ENCODE measurements around the gene RNF186.
"Not testable (repeated sequence)": the region's sequence is repeated elsewhere in the genome, so short reads cannot be mapped to it uniquely, and the experiment has no call there.

Gene RNF186

GRCh38 chr1:19793360-19794046 lies 21.6 kb downstream of the RNF186 start:
- DNase-seq, result no peak

GRCh38 chr1:19792237-19793002 lies 22.7 kb downstream of the RNF186 start:
- DNase-seq, result no peak

GRCh38 chr1:19790061-19790975 lies 24.8 kb downstream of the RNF186 start:
- DNase-seq, result not testable (repeated sequence)

GRCh38 chr1:19786988-19787423 lies 28.1 kb downstream of the RNF186 start:
- DNase-seq, result no peak

- DNase-seq, result no peak
Measured at GRCh38 chr1:19785660-19786059, 29.4 kb downstream of the RNF186 start.

- DNase-seq, result no peak
Measured at GRCh38 chr1:19780267-19780877, 34.7 kb downstream of the RNF186 start.

GRCh38 chr1:19776933-19777332 lies 38.1 kb downstream of the RNF186 start:
- no peak for DNase-seq

- DNase-seq, result no peak
Measured at GRCh38 chr1:19776287-19776686, 38.8 kb downstream of the RNF186 start.

- no peak for DNase-seq
Measured at GRCh38 chr1:19775831-19776230, 39.3 kb downstream of the RNF186 start.

- no peak for DNase-seq
Measured at GRCh38 chr1:19775317-19775716, 39.8 kb downstream of the RNF186 start.

- no peak for DNase-seq
Measured at GRCh38 chr1:19774180-19774785, 40.8 kb downstream of the RNF186 start.

- DNase-seq, result no peak
Measured at GRCh38 chr1:19773485-19773884, 41.6 kb downstream of the RNF186 start.

- peak in 1 of 14 donors; percentile 8 for DNase-seq
Measured at GRCh38 chr1:19772053-19772452, 43.0 kb downstream of the RNF186 start.

- no peak for DNase-seq
Measured at GRCh38 chr1:19771350-19771749, 43.7 kb downstream of the RNF186 start.

GRCh38 chr1:19770436-19771190 lies 44.5 kb downstream of the RNF186 start:
- DNase-seq, result no peak

- DNase-seq, result no peak
Measured at GRCh38 chr1:19769211-19769932, 45.7 kb downstream of the RNF186 start.

GRCh38 chr1:19768353-19769210 lies 46.5 kb downstream of the RNF186 start:
- DNase-seq, result no peak

GRCh38 chr1:19765623-19766022 lies 49.5 kb downstream of the RNF186 start:
- no peak for DNase-seq

GRCh38 chr1:19764848-19765247 lies 50.2 kb downstream of the RNF186 start:
- no peak for DNase-seq
